H1 (cell line): ENCODE measurements around the gene ARFGEF3. TPM values are rescaled to one million over a fixed set of nuclear protein-coding genes. Genes with fewer than 3 reads are reported as not detected.

Source experiments
- CTCF ChIA-PET: fragments of 300-600 bp; sonication (Branson Sonifier 250); formaldehyde crosslinking; loops from one replicate; lab custom pipeline; 2021; ENCODE audit not compliant: partially characterized antibody; lab: Charles Lee
- POLR2A ChIA-PET: fragments of 300-600 bp; sonication (Branson Sonifier 250); formaldehyde crosslinking; loops from one replicate; lab custom pipeline; 2021; ENCODE audit warnings: inconsistent platforms; ENCODE audit not compliant: partially characterized antibody; lab: Charles Lee
- DNase-seq, 2 experiments: peaks; one replicate each; pipeline versions ENCODE4 v3.0.0 to v3.0.0-alpha.2; 2010 to 2022; ENCODE audit warnings: low spot score in 2 of 2, low read depth in 1 of 2, mixed read lengths in 1 of 2
- FAIRE-seq: peaks from 2 replicates; lab custom pipeline; 2011; peaks lifted over from hg19 to GRCh38; lab: Jason Lieb, UNC
- H2AFZ ChIP-seq: 2 replicates; pipeline ENCODE4 v1.8.1; 2012; ENCODE audit warnings: low read length, inconsistent platforms
- H2AK5ac ChIP-seq: 2 replicates; pipeline ENCODE4 v1.6.1; 2013; ENCODE audit warnings: low read depth, low read length
- H2BK120ac ChIP-seq: replicated peaks from 2 replicates; pipeline ENCODE3; 2013; ENCODE audit warnings: low read depth, low read length, inconsistent platforms
- H2BK12ac ChIP-seq: 2 replicates; pipeline ENCODE4 v1.6.1; 2013; ENCODE audit warnings: low read depth, low read length
- H2BK15ac ChIP-seq: 2 replicates; pipeline ENCODE4 v1.6.1; 2013; ENCODE audit warnings: low read length
- H2BK20ac ChIP-seq: 2 replicates; pipeline ENCODE4 v1.6.1; 2013; ENCODE audit warnings: low read length
- H2BK5ac ChIP-seq: 2 replicates; pipeline ENCODE4 v1.6.1; 2013; ENCODE audit warnings: low read depth, low read length
- H3K14ac ChIP-seq: 2 replicates; pipeline ENCODE4 v1.6.1; 2013; ENCODE audit warnings: inconsistent platforms; ENCODE audit not compliant: insufficient read length
- H3K18ac ChIP-seq: 2 replicates; pipeline ENCODE4 v1.6.1; 2013; ENCODE audit warnings: low read length; ENCODE audit errors: extremely low read depth
- H3K23ac ChIP-seq: 2 replicates; pipeline ENCODE4 v1.6.1; 2013; ENCODE audit warnings: inconsistent platforms; ENCODE audit not compliant: insufficient read length
- H3K23me2 ChIP-seq: 2 replicates; pipeline ENCODE4 v1.6.1; 2013; ENCODE audit warnings: low read depth, low read length
- H3K27ac ChIP-seq: 2 replicates; pipeline ENCODE4 v1.6.1; 2011; ENCODE audit warnings: low read depth, low read length, inconsistent platforms
- H3K27me3 ChIP-seq, 4 experiments: replicated peaks in 1 of 4; 1 replicate in 1 of 4; 2 replicates in 3 of 4; pipeline versions ENCODE4 v1.6.1 to v1.8.1; 2011 to 2013; ENCODE audit warnings: low read length in 3 of 4, mild to moderate bottlenecking in 3 of 4, inconsistent platforms in 2 of 4, mixed read lengths in 2 of 4, moderate library complexity in 1 of 4; ENCODE audit not compliant: control insufficient read depth in 3 of 4, insufficient read depth in 3 of 4; ENCODE audit errors: extremely low read depth in 1 of 4
- H3K36me3 ChIP-seq, 4 experiments: 2 replicates each; pipeline versions ENCODE4 v1.6.1 to v1.8.1; 2011 to 2013; ENCODE audit warnings: mild to moderate bottlenecking in 4 of 4, low read length in 3 of 4, moderate library complexity in 2 of 4, control low read depth in 1 of 4, inconsistent platforms in 1 of 4; ENCODE audit not compliant: insufficient read depth in 4 of 4, control insufficient read depth in 2 of 4
- H3K4ac ChIP-seq: replicated peaks from 2 replicates; pipeline ENCODE3; 2013; ENCODE audit warnings: low read length, low read depth, mixed read lengths, inconsistent platforms; ENCODE audit not compliant: insufficient read length
- H3K4me1 ChIP-seq, 4 experiments: replicated peaks in 1 of 4; 1 replicate in 1 of 4; 2 replicates in 3 of 4; pipeline versions ENCODE4 v1.6.1 to v1.8.1; 2011 to 2013; ENCODE audit warnings: low read length in 3 of 4, inconsistent platforms in 2 of 4, mixed read lengths in 1 of 4; ENCODE audit not compliant: insufficient read depth in 4 of 4, control insufficient read depth in 3 of 4
- H3K4me2 ChIP-seq, 2 experiments: 2 replicates each; pipeline versions ENCODE4 v1.6.1 to v1.8.1; 2011 to 2013; ENCODE audit warnings: low read depth in 2 of 2, low read length in 2 of 2, control low read depth in 1 of 2, inconsistent platforms in 1 of 2, mild to moderate bottlenecking in 1 of 2; ENCODE audit not compliant: insufficient read depth in 1 of 2
- H3K4me3 ChIP-seq, 4 experiments: fragments of 200-600, 300-600 bp in 1 of 4; sonication (generic), shearing (Covaris generic), sonication (Bioruptor Twin) in 1 of 4; 2 replicates each; pipeline versions ENCODE4 v1.5.1 to v1.8.1; 2011 to 2016; ENCODE audit warnings: low read length in 4 of 4, low read depth in 3 of 4, control low read depth in 2 of 4, inconsistent platforms in 2 of 4, mild to moderate bottlenecking in 2 of 4, mixed read lengths in 1 of 4, moderate library complexity in 1 of 4; ENCODE audit not compliant: insufficient read depth in 2 of 4; ENCODE audit errors: extremely low read depth in 1 of 4
- H3K56ac ChIP-seq: replicated peaks from 2 replicates; pipeline ENCODE3; 2013; ENCODE audit warnings: low read depth, mild to moderate bottlenecking, mixed read lengths, low read length, inconsistent platforms; ENCODE audit not compliant: insufficient read length
- H3K79me1 ChIP-seq: 2 replicates; pipeline ENCODE4 v1.6.1; 2013; ENCODE audit warnings: low read depth, low read length, control low read depth
- H3K79me2 ChIP-seq, 2 experiments: 2 replicates each; pipeline versions ENCODE4 v1.6.1 to v1.8.1; 2012 to 2013; ENCODE audit warnings: low read length in 2 of 2, mild to moderate bottlenecking in 2 of 2, inconsistent platforms in 1 of 2; ENCODE audit not compliant: insufficient read depth in 2 of 2, control insufficient read depth in 1 of 2
- H3K9ac ChIP-seq, 4 experiments: replicated peaks in 1 of 4; 1 replicate in 1 of 4; 2 replicates in 3 of 4; pipeline versions ENCODE4 v1.6.1 to v1.8.1; 2011 to 2013; ENCODE audit warnings: low read depth in 3 of 4, low read length in 3 of 4, control low read depth in 2 of 4, mild to moderate bottlenecking in 2 of 4, moderate library complexity in 2 of 4, inconsistent platforms in 1 of 4; ENCODE audit errors: extremely low read depth in 1 of 4
- H3K9me3 ChIP-seq, 2 experiments: 2 replicates each; pipeline versions ENCODE4 v1.6.1 to v1.8.1; 2012 to 2013; ENCODE audit warnings: mild to moderate bottlenecking in 2 of 2, moderate library complexity in 2 of 2, control low read depth in 1 of 2, inconsistent platforms in 1 of 2, low read depth in 1 of 2, low read length in 1 of 2, mixed read lengths in 1 of 2; ENCODE audit not compliant: insufficient read depth in 2 of 2
- H4K20me1 ChIP-seq, 2 experiments: replicated peaks in 1 of 2; 2 replicates each; pipeline versions ENCODE3 to v1.8.1; 2011 to 2013; ENCODE audit warnings: inconsistent platforms in 2 of 2, low read length in 2 of 2, mild to moderate bottlenecking in 1 of 2; ENCODE audit not compliant: insufficient read depth in 2 of 2, control insufficient read depth in 1 of 2
- H4K5ac ChIP-seq: 2 replicates; pipeline ENCODE4 v1.6.1; 2013; ENCODE audit warnings: low read length, low read depth, mixed read lengths, inconsistent platforms; ENCODE audit not compliant: insufficient read length
- H4K8ac ChIP-seq: 2 replicates; pipeline ENCODE4 v1.8.0; 2013; ENCODE audit warnings: mild to moderate bottlenecking, moderate library complexity, low read length, inconsistent platforms; ENCODE audit not compliant: insufficient read depth; ENCODE audit errors: extremely low read depth
- H4K91ac ChIP-seq: replicated peaks from 2 replicates; pipeline ENCODE3; 2013; ENCODE audit warnings: low read length, mixed read lengths, inconsistent platforms; ENCODE audit not compliant: insufficient read length
- EP300 ChIP-seq, 2 experiments: IDR thresholded peaks; 1 replicate in 1 of 2; 2 replicates in 1 of 2; pipeline ENCODE4 v1.6.1; 2011 to 2012; ENCODE audit warnings: low read depth in 2 of 2, low read length in 2 of 2, mild to moderate bottlenecking in 2 of 2, borderline replicate concordance in 1 of 2, inconsistent platforms in 1 of 2, moderate library complexity in 1 of 2
- FOSL1 ChIP-seq: IDR thresholded peaks from 2 replicates; pipeline ENCODE4 v1.6.1; 2011; ENCODE audit warnings: mild to moderate bottlenecking, low read depth, low read length, moderate library complexity; ENCODE audit not compliant: insufficient read depth
- JUN ChIP-seq: IDR thresholded peaks from 2 replicates; pipeline ENCODE4 v1.6.1; 2011; ENCODE audit warnings: low read depth, mild to moderate bottlenecking, improper control_type of control experiment, low read length
- SIX5 ChIP-seq: IDR thresholded peaks from 2 replicates; pipeline ENCODE4 v1.6.1; 2011; ENCODE audit warnings: mild to moderate bottlenecking, low read depth, low read length
- SP2 ChIP-seq: IDR thresholded peaks from 2 replicates; pipeline ENCODE4 v1.6.1; 2012; ENCODE audit warnings: mild to moderate bottlenecking, low read length, inconsistent platforms
- SUZ12 ChIP-seq: fragments of 200-600 bp; sonication (generic); IDR thresholded peaks from 2 replicates; pipeline ENCODE4 v1.6.1; 2012; ENCODE audit warnings: mild to moderate bottlenecking, inconsistent platforms, low read length, moderate library complexity, mixed read lengths
- ZNF274 ChIP-seq: IDR thresholded peaks from 2 replicates; pipeline ENCODE4 v1.7.0; 2012; ENCODE audit warnings: low read length, borderline replicate concordance; ENCODE audit errors: extremely low read depth
- polyA plus RNA-seq, 7 experiments: library from polyadenylated mRNA; depleted of rRNA in 3 of 7; stranded (reverse) in 5 of 7; unstranded in 2 of 7; fragments of >200 nt in 5 of 7; fragments of 200-250 nt in 2 of 7; gene quantifications; 1 replicate in 5 of 7; 2 replicates in 1 of 7; 4 replicates in 1 of 7; pipeline versions ENCODE4 v1.2.1 to v1.2.3, GENCODE V29; 2011 to 2013; ENCODE audit warnings: missing spikeins in 2 of 7, mixed read lengths in 2 of 7
- total RNA-seq: library from RNA; stranded (reverse); fragmentation: NEBNext Ultra II Directional; extraction: Animal tissue kit (Norgen Biotek cat#: 25700); gene quantifications from 2 replicates; pipeline ENCODE4 v1.2.1, GENCODE V29; 2021
- TF ChIP-seq, protein P1 (sequence below): IDR thresholded peaks from 2 replicates; pipeline ENCODE4 v1.6.1; 2012; ENCODE audit warnings: inconsistent platforms

ARFGEF3 gene
- total and polyA plus RNA-seq, 2 of the 8 experiments (the other 6 are each of a cell fraction or from before 2014, with no cell fraction given) = 5.8 to 23.2 TPM

DNA sequence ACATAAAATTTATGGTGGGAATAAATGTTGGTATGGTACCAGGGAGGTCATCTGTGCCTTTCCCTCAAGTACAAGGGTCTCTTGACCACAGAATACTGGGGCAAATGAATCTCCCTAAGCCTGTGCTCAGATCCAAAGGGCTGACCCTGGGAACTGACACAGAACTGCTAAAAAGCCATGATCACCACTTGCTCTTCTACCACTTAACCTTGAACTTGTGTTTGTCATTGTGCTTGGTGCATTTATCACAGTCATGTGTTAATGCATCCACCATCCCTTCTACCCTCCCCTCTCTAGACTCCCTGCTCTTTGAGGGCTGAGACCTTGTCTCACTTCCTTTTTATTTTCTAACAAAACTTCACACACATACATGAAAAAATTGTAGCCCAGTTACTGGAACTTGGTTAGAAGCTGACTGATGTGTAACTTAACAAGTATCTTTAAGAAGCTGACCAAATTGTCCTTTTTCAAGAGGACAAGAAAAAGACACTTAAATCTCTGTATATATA is 102.7 kb downstream of the ARFGEF3 start:
- H3K56ac ChIP-seq = no peak overlapping the region
- TF ChIP-seq ZNF274 (no peak), SP2 (no peak), SIX5 (no peak), FOSL1 (no peak), EP300 (IDR thresholded peaks at IDR 0.05; ENCODE audit: borderline replicate concordance in 1 of 2, low read depth in 2 of 2, low read length in 2 of 2) (no peak), JUN (no peak), SUZ12 (no peak)
- TF ChIP-seq, protein P1, sequence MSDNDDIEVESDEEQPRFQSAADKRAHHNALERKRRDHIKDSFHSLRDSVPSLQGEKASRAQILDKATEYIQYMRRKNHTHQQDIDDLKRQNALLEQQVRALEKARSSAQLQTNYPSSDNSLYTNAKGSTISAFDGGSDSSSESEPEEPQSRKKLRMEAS = no peak
- ChIA-PET POLR2A (no interaction called here), CTCF (no interaction called here)
- H2BK5ac ChIP-seq = no peak overlapping the region
- H2BK120ac ChIP-seq = no peak overlapping the region
- H3K79me1 ChIP-seq = 0 out of 2 replicates have a peak, but pooled peaks cover 2% of the 10 kb centered on the region
- H3K18ac ChIP-seq = no peak overlapping the region
- H4K8ac ChIP-seq = no peak overlapping the region
- H3K23me2 ChIP-seq = no peaks in the 10 kb centered on the region
- no peak overlapping the region for H2AK5ac ChIP-seq
- no peaks in the 10 kb centered on the region for H3K79me2 ChIP-seq
- H2BK12ac ChIP-seq = no peak overlapping the region
- DNase-seq (no peak), FAIRE-seq (no peak)
- no peak overlapping the region for H3K4me2 ChIP-seq
- no peaks in the 10 kb centered on the region for H3K4me1 ChIP-seq
- no peak overlapping the region for H4K91ac ChIP-seq
- no peaks in the 10 kb centered on the region for H3K27me3 ChIP-seq
- H2AFZ ChIP-seq = no peak overlapping the region
- H3K9me3 ChIP-seq = no peaks in the 10 kb centered on the region
- H3K14ac ChIP-seq = no peak overlapping the region
- no peak overlapping the region for H4K5ac ChIP-seq
- no peak overlapping the region for H3K4ac ChIP-seq
- H2BK15ac ChIP-seq = no peak overlapping the region
- no peak overlapping the region for H3K4me3 ChIP-seq
- no peak overlapping the region for H3K27ac ChIP-seq
- no peaks in the 10 kb centered on the region for H4K20me1 ChIP-seq
- no peak overlapping the region for H3K23ac ChIP-seq
- H2BK20ac ChIP-seq = no peak overlapping the region
- no peak overlapping the region for H3K9ac ChIP-seq
- H3K36me3 ChIP-seq = peaks cover 0 to 12% (median 5%) of the 10 kb centered on the region in 4 experiments; a peak in 6 of 8 replicates
